ENCODE data around the gene EOGT.

DNA sequence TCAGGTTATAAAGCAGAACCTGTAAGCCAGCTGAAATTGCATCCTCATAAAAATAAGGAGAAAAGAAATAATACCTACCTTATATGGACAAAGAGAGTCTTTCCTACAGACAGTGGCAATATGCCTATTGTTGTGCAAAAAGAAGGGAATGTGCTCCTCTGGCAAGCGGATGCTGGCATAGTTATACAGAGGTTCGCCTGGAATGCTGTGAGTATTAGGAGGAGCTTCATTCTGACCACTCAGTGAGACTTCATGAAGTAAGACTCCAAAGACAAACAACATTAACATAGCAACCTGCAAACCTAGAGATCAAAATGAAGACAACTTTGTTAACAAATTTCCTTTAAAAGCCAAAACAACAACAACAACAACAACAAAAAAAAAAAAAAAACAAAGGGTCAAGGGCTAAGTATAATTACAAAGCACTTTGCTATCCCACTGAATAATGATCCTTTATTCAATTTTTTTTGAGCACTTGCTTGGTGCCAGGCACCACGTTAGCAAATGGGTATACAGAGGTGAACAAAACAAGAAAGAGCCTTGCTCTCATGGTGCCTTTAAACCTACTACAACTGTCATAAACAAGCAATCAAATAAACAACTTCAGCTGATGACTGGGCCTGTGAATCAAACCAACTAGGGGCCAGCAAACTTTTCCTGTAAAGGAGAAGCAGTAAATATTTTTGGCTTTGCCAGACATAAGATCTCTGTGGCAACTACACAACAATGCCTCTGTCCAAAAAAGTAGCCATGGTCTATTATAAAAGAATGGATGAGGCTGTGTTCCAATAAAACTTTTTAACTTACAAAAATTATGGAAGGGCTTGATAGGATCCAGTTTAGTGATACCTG, 3.7 kb downstream of the EOGT start:
- TF ChIP-seq EZH2 (IDR thresholded peaks at IDR 0.05; ENCODE audit: insufficient read depth, poor library complexity, severe bottlenecking), result no peak
- TF ChIP-seq EZH2phosphoT487 (IDR thresholded peaks at IDR 0.05; ENCODE audit: insufficient read depth, low read depth), result no peak

Data from GM23248 (cell line).